Transverse colon (tissue), 4 donors: Measurements from ENCODE around the gene OGA. TPM values are rescaled to one million over a fixed set of nuclear protein-coding genes. Genes with fewer than 3 reads are reported as not detected.

Source experiments
- DNase-seq: peaks from one replicate; pipeline ENCODE4 v3.0.0-alpha.2; 2019
- H3K27ac ChIP-seq, 4 donors: fragments of 200-600 bp; sonication (generic); 2 replicates each; pipeline ENCODE4 v1.5.1; 2016 to 2018; ENCODE audit warnings: inconsistent platforms in 4 of 4
- H3K27me3 ChIP-seq: fragments of 200-600 bp; sonication (generic); 2 replicates; pipeline ENCODE4 v1.5.1; 2017; ENCODE audit warnings: inconsistent platforms
- H3K36me3 ChIP-seq, 4 donors: fragments of 200-600 bp; sonication (generic); 2 replicates each; pipeline ENCODE4 v1.5.1; 2017 to 2019; ENCODE audit warnings: inconsistent platforms in 4 of 4
- H3K4me1 ChIP-seq, 4 donors: fragments of 200-600 bp; sonication (generic); 2 replicates each; pipeline ENCODE4 v1.5.1; 2017 to 2020; ENCODE audit warnings: inconsistent platforms in 4 of 4
- H3K4me3 ChIP-seq, 4 donors: fragments of 200-600 bp; sonication (generic); 1 replicate in 1 of 4; 2 replicates in 3 of 4; pipeline versions ENCODE4 v1.5.1 to v1.6.1; 2017 to 2019; ENCODE audit warnings: inconsistent platforms in 4 of 4
- H3K9me3 ChIP-seq, 2 donors: fragments of 200-600 bp; sonication (generic); 2 replicates each; pipeline ENCODE4 v1.5.1; 2017 to 2019; ENCODE audit warnings: inconsistent platforms in 2 of 2
- EP300 ChIP-seq: sonication (generic); formaldehyde crosslinking; IDR thresholded peaks from one replicate; pipeline ENCODE4 v1.6.1; 2017; ENCODE audit warnings: antibody characterized with exemption, low read depth
- POLR2A ChIP-seq: fragments of 450-650 bp; IDR thresholded peaks from one replicate; pipeline ENCODE4 v1.6.1; 2016; ENCODE audit warnings: antibody characterized with exemption, mild to moderate bottlenecking, moderate library complexity
- POLR2AphosphoS5 ChIP-seq, 3 donors: sonication (generic); formaldehyde crosslinking; IDR thresholded peaks; one replicate each; pipeline ENCODE4 v1.6.1; 2016; ENCODE audit warnings: antibody characterized with exemption in 3 of 3
- WGBS, 2 donors: methylation state at CpG; one replicate each; pipeline ENCODE4 v1.1.5; 2018; ENCODE audit warnings: low coverage in 1 of 2; 5-methylcytosine and 5-hydroxymethylcytosine counted together
- in situ Hi-C, 4 donors: fragments of 200-750 bp; cut with MboI; loops; one replicate each; pipeline versions ENCODE4 v1.15.0 to v1.15.1; 2017; ENCODE audit warnings: low sequenced_read_pairs in 3 of 4, low pct_ligation_motif_present in 1 of 4, low pct_unique_long_range_greater_than_20kb in 1 of 4
- intact Hi-C: fragments of 100-400 bp; cut with DNase I; formaldehyde crosslinking; loops from one replicate; pipeline ENCODE4 v1.15.1; 2023; ENCODE audit warnings: low total_unique reads
- total RNA-seq, 4 donors: library from RNA; depleted of rRNA; stranded (reverse); fragments of >200 nt; gene quantifications; one replicate each; pipeline ENCODE4 v1.1.0, GENCODE V29; 2016
- TF ChIP-seq, protein P1 (sequence below), 5 experiments: fragments of 200-600 bp in 3 of 5; fragments of 450-650 bp in 2 of 5; sonication (generic) in 3 of 5; IDR thresholded peaks; 1 replicate in 2 of 5; 2 replicates in 3 of 5; pipeline ENCODE4 v1.5.1; 2016 to 2017; ENCODE audit warnings: antibody characterized with exemption in 5 of 5, inconsistent platforms in 3 of 5, mild to moderate bottlenecking in 2 of 5, moderate library complexity in 1 of 5

The OGA gene
- total RNA-seq, 4 donors from 2014 or later, result 114 to 608 (median 172) TPM

DNA sequence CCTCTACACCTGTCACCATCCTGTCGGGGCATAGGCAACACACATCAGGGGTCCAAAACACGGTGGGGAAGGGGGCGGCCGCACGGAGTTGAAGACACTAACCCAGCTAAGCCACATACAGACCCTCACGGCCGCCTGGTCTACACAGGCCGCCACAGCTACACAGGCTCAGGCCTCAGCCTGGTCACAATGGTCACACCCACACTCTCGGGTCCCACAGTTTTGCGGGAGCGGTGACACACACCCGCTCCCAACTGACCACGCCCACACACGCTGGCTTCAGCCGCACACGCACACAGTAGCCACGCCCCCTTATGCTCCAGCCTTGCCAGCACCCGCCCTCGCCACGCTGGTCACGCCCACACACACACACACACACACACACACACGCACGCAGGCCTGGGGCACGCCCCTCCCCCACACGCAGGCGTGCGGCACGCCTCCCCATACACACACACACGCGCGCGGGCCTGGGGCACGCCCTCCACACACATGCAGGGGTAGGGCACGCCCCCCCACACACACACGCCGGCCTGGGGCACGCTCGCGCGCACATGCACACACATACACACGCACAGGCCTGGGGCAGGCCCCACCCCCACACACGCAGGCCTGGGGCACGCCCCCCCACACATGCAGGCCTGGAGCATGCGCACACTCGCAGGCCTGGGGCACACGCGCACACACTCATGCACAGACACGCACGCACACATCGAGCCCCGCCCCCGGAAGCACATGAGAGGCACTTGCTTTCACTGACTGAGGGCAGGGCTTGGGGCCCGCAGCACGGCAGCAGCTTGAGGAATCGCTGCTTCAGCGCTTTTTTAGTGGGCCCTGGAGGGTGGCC lies 12.3 kb upstream of the OGA start:
- H3K4me1 ChIP-seq, result peaks cover 4 to 17% (median 13%) of the 10 kb centered on the region in 4 donors
- peak overlapping the region; percentile 59 to 85 (median 71) for H3K27ac ChIP-seq
- in situ Hi-C loops (loop anchor here in 1 of 4 donors (10.0 kb wide), 1 partner anchor 184 kb away; no protein-coding TSS in a partner anchor), intact Hi-C loops (no loop called here)
- H3K27me3 ChIP-seq, result no peaks in the 10 kb centered on the region
- DNase-seq, result peak; percentile 93
- peak overlapping the region; percentile 27 to 47 (median 36) for H3K4me3 ChIP-seq
- TF ChIP-seq EP300 (no peak), POLR2AphosphoS5 (IDR thresholded peaks at IDR 0.05) (peak in 1 of 3 donors; percentile 9), POLR2A (peak; percentile 34)
- TF ChIP-seq, protein P1, sequence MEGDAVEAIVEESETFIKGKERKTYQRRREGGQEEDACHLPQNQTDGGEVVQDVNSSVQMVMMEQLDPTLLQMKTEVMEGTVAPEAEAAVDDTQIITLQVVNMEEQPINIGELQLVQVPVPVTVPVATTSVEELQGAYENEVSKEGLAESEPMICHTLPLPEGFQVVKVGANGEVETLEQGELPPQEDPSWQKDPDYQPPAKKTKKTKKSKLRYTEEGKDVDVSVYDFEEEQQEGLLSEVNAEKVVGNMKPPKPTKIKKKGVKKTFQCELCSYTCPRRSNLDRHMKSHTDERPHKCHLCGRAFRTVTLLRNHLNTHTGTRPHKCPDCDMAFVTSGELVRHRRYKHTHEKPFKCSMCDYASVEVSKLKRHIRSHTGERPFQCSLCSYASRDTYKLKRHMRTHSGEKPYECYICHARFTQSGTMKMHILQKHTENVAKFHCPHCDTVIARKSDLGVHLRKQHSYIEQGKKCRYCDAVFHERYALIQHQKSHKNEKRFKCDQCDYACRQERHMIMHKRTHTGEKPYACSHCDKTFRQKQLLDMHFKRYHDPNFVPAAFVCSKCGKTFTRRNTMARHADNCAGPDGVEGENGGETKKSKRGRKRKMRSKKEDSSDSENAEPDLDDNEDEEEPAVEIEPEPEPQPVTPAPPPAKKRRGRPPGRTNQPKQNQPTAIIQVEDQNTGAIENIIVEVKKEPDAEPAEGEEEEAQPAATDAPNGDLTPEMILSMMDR (IDR thresholded peaks at IDR 0.05), result no peak
- H3K36me3 ChIP-seq, result no peaks in the 10 kb centered on the region
- no peaks in the 10 kb centered on the region for H3K9me3 ChIP-seq
- WGBS, 2 donors, result 3% methylated on average over 56 of the region's 56 CpGs; no CpG with 5 or more reads in 1 of the 2 donors

DNA sequence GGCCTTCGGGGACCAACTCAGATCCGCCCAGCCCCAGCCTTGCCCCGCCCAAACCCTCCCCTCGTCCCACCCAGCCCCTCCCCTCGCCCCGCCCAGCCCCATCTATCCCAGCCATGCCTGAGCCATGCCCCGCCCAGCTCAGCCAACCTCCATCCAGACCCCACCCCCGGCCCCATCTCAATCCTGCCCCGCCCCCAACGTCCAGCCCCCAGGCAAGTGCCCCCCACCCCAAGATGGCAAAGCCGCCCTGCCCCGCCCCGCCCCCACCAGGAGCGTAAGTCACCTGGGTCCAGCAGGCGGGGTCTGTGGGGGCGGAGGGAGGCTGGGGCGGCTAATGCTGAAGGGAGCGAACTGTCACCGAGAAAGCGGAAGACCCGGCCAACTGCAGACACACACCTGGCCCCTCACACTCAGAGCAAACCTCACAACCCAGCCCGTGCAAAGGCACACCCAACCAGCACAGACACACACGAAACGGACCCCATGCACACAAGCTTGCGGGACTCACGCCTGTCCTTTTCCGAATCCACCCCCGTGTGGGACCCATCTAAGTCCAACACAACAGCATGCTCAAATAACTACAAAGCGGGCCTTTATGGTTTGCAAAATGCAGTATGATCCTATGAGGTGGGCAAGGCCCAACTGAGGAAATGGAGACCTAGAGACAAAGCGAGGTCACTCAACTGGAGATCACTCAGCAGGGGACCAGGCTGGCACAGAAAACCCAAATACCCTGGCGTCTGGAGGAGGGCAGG lies 11.5 kb upstream of the OGA start:
- Histone ChIP-seq H3K27ac (peak overlapping the region; percentile 56 to 85 (median 71)), H3K4me1 (peaks cover 4 to 17% (median 13%) of the 10 kb centered on the region in 4 donors), H3K36me3 (no peaks in the 10 kb centered on the region), H3K4me3 (peak overlapping the region in 2 of 4 donors; percentile 44 to 47), H3K27me3 (no peaks in the 10 kb centered on the region), H3K9me3 (no peaks in the 10 kb centered on the region)
- intact Hi-C loops, result no loop called here
- peak; percentile 62 for DNase-seq
- TF ChIP-seq POLR2A (no peak), EP300 (no peak), POLR2AphosphoS5 (IDR thresholded peaks at IDR 0.05) (no peak)
- TF ChIP-seq, protein P1 (IDR thresholded peaks at IDR 0.05), result no peak
- in situ Hi-C loops, result loop anchor here in 1 of 4 donors (10.0 kb wide), 1 partner anchor 185 kb away; no protein-coding TSS in a partner anchor
- WGBS, 2 donors, result 44% methylated on average over 25 of the region's 31 CpGs; no CpG with 5 or more reads in 1 of the 2 donors

DNA sequence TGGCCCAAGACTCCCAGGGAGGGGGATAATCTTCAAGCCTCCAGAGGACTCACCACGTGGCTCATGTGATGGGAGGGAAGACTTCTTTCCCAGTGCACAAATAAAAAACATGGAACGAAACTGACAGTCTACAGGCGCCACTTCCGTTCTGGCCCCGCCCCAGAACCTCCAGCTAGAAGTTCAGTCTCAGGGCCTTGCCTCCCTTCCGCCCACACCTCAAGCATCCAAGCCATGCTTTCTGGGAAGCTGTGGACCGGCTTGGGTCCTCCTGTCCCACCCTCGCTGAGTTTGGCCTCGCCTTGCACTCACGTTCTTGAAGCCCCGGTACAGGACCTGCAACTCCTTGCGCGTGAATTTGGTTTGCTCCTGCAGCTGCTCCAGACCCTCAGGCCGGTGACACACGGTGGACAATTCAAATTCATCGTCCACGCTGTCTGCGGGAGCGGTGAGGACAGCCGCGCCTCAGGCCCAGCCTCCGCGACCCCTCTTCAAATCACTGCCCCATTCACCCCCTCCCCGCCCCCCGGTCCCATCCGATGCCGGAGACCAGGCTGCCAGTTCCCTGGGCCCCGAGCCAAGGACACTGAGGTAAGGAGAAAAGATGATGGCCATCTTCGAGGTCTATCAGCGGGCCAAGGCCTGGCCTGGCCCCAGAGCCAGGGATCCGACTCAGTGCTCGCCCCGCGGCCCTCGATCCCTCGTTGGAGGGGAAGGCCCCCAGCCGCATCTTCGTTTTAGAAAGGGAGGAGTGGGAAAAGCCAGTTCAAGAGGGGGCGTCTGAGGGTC lies 10.7 kb upstream of the OGA start:
- H3K27ac ChIP-seq, result no peak overlapping the region
- in situ Hi-C loops (no loop called here), intact Hi-C loops (no loop called here)
- 73% methylated on average over 39 of the region's 39 CpGs; no CpG with 5 or more reads in 1 of the 2 donors for WGBS, 2 donors
- H3K4me1 ChIP-seq, result peaks cover 4 to 17% (median 11%) of the 10 kb centered on the region in 4 donors
- no peaks in the 10 kb centered on the region for H3K9me3 ChIP-seq
- peak overlapping the region in 1 of 4 donors; percentile 47 for H3K4me3 ChIP-seq
- no peak for DNase-seq
- TF ChIP-seq POLR2A (no peak), POLR2AphosphoS5 (IDR thresholded peaks at IDR 0.05) (no peak), EP300 (no peak)
- TF ChIP-seq, protein P1 (IDR thresholded peaks at IDR 0.05), result no peak
- no peaks in the 10 kb centered on the region for H3K36me3 ChIP-seq
- H3K27me3 ChIP-seq, result no peaks in the 10 kb centered on the region
